Bronchial epithelial cell (primary cell): ENCODE results near the gene MFRP. TPM values are rescaled to one million over a fixed set of nuclear protein-coding genes. Genes with fewer than 3 reads are reported as not detected.

Source experiments
- DNase-seq: peaks from one replicate; pipeline ENCODE4 v3.0.0-alpha.2; 2010; ENCODE audit warnings: low read depth
- FAIRE-seq: peaks from 2 replicates; lab custom pipeline; 2011; peaks lifted over from hg19 to GRCh38; lab: Jason Lieb, UNC
- H3K27me3 ChIP-seq: 2 replicates; pipeline ENCODE4 v1.5.1; 2011; ENCODE audit warnings: low read length; ENCODE audit not compliant: control insufficient read depth, insufficient read depth
- H3K36me3 ChIP-seq: 2 replicates; pipeline ENCODE4 v1.5.1; 2011; ENCODE audit warnings: low read length; ENCODE audit not compliant: control insufficient read depth, insufficient read depth
- H3K4me3 ChIP-seq: 2 replicates; pipeline ENCODE4 v1.5.1; 2011; ENCODE audit warnings: mild to moderate bottlenecking, low read depth, low read length, control low read depth
- CTCF ChIP-seq: IDR thresholded peaks from 2 replicates; pipeline ENCODE4 v1.5.1; 2011; ENCODE audit warnings: mild to moderate bottlenecking, moderate library complexity, low read length, control low read depth, inconsistent platforms; ENCODE audit not compliant: insufficient read depth, severe bottlenecking
- total RNA-seq: library from RNA; depleted of rRNA; stranded (reverse); fragments of >200 nt; gene quantifications from 2 replicates; pipeline ENCODE4 v1.2.1, GENCODE V29; 2014

Gene MFRP
- total RNA-seq, 1 donor from 2014 or later, result not detected

- no peak for FAIRE-seq
- DNase-seq, result no peak
- no peak for TF ChIP-seq CTCF
- H3K4me3 ChIP-seq, result no peak overlapping the region
- H3K27me3 ChIP-seq, result peaks cover 15% of the 10 kb centered on the region
- no peaks in the 10 kb centered on the region for H3K36me3 ChIP-seq
Measured at GRCh38 chr11:119345685-119346084, 820 bp downstream of the MFRP start.

GRCh38 chr11:119344291-119345010, 2.1 kb downstream of the MFRP start:
- TF ChIP-seq CTCF, result no peak
- peaks cover 18% of the 10 kb centered on the region for H3K27me3 ChIP-seq
- DNase-seq (no peak), FAIRE-seq (no peak)
- H3K36me3 ChIP-seq, result no peaks in the 10 kb centered on the region
- no peak overlapping the region for H3K4me3 ChIP-seq

- DNase-seq (no peak), FAIRE-seq (no peak)
- Histone ChIP-seq H3K4me3 (no peak overlapping the region), H3K27me3 (peaks cover 21% of the 10 kb centered on the region), H3K36me3 (no peaks in the 10 kb centered on the region)
- TF ChIP-seq CTCF, result no peak
Measured at GRCh38 chr11:119343726-119344125, 2.8 kb downstream of the MFRP start.

- Histone ChIP-seq H3K36me3 (no peaks in the 10 kb centered on the region), H3K4me3 (no peak overlapping the region), H3K27me3 (peaks cover 21% of the 10 kb centered on the region)
- DNase-seq (no peak), FAIRE-seq (no peak)
- no peak for TF ChIP-seq CTCF
Measured at GRCh38 chr11:119342362-119343130, 4.0 kb downstream of the MFRP start.

- no peak for DNase-seq
- FAIRE-seq, result no peak
- Histone ChIP-seq H3K4me3 (no peak overlapping the region), H3K36me3 (peaks cover under 1% of the 10 kb centered on the region), H3K27me3 (peaks cover 20% of the 10 kb centered on the region)
- TF ChIP-seq CTCF, result no peak
Measured at GRCh38 chr11:119342023-119342300, 4.5 kb downstream of the MFRP start.
